ENCODE results near the gene BCAS1. TPM values are rescaled to one million over a fixed set of nuclear protein-coding genes. Genes with fewer than 3 reads are reported as not detected.
"Not testable (repeated sequence)": the region's sequence is repeated elsewhere in the genome, so short reads cannot be mapped to it uniquely, and the experiment has no call there.

Gene BCAS1
- polyA plus RNA-seq, 1 donor, result 3.6 TPM

DNA sequence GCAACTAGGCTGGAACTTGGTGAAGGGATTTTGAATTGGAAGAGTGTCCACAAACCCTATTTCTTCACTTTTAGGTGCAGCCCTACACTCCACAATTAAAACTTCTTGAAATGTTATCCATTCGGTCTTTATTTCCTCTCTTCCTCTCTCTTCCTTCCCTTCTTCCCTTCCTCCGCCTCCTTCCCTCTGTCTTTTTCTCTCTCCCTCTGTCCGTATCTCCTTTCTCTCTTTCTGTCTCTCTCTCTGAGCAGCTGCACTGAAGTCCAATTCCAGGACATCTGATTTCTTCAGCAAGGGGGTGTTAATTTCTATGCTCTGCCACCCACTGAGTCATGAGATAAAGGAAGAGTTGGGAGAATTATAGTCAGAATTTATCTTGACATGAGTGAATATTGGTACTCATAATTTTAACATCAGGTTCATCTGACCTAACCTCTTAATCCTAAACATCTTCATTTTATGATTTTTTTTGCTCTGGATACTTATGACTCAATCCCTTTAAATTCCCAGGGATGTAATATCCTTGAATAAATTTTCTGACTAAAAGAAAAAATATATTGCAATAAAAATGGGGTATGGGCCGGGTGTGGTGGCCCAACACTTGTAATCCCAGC is 84.2 kb downstream of the BCAS1 start:
- no peak for DNase-seq (ENCODE audit: low read depth)

DNA sequence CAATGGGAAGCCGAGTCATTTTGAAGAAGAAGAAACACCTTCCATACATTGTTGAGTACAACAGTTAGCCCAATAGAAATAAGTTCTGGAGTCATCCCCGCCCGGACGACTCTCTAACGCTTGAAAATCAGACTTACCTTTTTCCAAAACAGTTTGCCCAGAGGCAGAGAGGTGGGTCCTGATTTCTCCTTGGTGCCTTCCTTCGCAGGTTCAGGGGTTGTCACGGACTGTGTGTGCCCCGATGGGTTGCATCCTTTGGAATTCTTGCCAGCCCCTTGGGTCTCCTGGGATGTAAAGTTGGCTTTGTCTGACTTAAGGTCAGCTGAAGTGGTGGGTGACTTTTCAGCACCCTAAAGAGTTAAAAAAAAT is 85.3 kb downstream of the BCAS1 start:
- no peak for DNase-seq (ENCODE audit: low read depth)

DNA sequence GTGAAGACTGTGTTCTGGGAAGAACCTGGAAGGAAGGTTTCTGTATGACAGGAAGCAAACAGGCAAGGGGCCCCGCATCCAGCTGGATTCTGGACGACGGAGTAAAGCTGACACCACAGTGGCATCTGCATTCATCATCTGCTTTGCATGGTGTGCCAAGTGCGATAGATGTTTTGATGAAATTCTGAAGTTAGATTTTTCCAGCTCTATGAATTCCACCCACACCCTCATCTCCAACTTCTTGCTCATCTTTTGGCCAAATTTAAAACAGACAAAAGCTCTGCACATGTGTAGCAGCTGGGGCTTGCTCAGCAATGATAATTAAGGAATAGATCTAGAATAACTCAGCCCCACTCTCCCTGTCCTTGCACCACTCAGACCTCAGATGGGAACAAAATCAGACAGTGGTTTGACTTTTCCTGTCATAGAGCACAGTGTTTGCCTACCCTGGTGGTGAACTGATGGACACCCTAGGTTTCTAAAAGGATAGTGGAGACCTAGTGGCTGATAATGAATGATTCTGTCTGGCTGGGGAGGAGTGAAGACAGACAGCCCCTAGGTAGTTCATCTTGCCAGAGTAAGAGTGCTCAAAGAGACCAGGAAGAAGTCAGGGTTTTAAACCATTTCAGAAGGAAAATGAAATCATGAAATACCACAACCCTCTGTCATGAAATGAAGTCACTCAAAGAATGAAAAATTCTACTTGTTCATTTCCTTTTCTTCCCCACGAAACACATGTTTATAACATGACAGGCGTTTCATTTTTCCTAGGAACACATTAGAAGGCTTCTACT is 85.8 kb downstream of the BCAS1 start:
- no peak for DNase-seq (ENCODE audit: low read depth)

DNA sequence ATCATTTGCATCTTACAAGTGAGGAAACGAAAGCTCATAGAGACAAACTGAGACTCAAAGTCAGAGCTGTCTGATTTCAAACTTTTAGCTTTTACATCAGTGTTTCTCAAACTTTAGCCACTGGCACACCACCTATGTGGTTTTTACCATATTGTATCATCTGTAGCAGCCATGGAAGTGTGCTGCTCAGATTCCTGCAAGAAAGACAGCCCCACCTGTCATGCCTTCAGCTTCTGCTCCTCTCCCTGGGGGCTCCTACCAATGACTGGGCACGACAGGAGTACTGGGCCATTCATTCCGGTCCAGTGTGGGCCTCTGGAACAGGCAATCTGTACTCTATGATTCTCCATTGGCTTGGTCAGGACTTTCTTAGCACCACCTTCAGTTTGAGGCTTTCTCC is 87.0 kb downstream of the BCAS1 start:
- DNase-seq (ENCODE audit: low read depth), result no peak

DNA sequence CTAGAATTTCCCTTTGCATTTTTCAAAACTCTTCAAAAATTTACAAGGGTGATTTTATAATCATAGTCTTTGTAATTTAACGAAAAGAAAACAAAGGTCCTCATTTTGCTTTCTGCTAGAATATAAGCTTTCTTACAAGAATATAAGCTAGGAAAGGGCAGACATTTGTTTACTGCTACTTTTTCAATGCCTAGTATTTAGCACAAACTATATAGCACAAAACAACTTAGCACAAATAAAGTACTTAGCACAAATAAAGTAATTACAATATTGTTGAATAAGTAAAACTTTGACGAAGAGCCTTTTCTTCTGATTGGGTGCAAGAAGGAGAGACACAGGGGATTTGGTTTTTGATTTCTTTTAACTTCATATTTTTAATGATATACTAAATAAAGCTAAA is 87.8 kb downstream of the BCAS1 start:
- no peak for DNase-seq (ENCODE audit: low read depth)

DNA sequence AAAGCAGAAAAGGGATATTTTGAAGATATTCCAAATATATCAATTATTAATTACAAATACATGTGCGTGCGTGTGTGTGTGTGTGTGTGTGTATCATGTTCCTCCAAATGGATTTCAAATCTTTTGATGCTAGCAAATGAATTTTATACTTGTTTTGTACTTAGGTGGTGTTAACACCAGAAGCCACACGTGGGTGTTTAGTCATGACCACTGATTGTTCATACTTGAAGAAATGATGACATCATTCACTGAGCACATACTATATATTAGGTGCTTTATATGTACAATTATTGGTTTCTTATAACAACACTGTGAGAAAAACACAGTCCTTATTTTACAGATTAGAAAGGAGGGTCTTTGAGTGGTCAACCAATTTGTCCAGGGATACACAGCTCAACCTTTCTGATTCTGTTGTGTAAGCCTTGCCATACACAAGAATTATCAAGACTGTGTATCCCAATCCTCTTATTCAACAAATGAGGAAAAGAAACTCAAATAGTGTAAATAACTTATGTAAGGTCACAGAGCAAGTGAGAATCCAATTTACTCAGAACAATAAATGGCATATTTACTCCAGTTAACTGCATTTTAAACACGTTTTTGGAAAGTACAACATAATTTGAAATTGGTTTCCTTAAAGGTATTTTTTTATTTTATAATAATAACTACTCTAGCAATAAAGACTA is 88.5 kb downstream of the BCAS1 start:
- no peak for DNase-seq (ENCODE audit: low read depth)

DNA sequence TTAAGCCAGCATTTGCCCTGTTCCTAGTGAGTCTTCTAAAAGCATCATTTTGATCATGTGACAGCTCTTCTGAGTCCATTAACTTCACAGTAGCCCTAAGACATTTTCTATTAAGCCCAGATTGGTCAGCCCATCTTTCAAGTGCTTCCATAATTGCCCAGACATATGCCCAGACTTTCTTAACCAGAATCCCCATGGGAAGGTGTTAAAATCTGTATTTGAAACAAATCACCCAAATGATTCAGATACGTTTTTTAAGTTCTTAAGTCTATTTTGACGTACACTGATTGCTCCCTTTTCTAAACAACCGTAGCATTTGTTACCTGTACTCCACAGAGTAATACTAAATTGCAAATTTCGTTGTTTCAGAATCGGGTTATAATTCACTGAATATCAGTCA is 89.3 kb downstream of the BCAS1 start:
- DNase-seq (ENCODE audit: low read depth), result no peak

DNA sequence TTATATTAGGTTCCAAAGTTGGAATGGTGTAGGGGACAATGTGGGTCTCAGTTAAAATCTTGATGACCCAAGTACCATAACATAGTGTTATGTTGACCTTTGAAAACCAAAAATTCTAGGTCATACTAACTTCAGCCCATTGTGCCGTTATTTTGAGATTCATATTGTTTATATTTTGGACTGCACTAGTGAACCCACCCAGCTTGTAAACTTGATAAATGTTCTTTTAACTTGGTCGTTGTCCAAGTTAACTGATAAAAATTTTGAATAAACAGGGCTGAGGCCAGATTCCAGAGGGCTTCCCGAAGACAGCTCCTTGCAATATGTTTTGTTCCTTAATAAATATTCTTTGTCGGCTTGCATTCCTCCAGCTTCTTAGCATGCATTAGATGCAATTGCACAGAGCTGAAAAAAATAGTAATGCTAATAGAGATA is 90.3 kb downstream of the BCAS1 start:
- DNase-seq (ENCODE audit: low read depth), result no peak

DNA sequence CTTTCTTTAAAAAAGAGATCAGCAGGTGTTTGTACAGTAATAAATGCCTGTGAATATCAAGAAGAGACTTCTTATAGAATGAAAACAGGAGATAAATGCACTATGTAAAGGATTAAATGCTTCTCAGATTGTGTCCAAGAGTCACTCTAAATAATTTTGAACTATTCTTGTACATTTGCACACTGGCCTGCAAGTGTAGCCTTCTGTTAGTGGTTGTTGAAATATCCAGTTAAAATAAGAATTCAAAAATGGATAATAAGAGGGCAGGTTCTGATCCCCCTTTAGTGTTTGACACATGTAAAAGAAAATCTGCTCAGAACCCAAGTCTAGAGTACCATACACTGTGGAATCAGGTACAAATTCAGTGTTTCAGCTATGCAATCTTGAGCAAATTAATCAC is 91.9 kb downstream of the BCAS1 start:
- DNase-seq (ENCODE audit: low read depth), result no peak

DNA sequence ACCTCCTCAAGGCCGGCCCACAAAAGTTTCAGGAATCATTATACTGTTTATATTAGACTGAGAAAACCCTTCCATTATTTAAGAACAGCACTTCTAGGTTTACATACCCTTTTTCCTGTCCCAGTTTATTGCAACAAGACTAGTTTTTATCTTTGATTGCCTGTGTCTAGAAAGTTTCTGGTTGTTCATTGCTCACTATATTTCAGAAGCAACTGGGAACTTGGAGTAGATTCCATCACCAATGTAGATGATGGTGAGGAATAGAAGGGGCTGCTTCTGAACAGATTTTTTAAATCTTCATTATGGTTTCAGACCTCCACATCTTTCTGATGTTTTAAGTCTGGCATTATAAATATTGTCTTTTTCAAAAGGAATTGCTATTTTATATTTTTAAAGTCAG is 93.0 kb downstream of the BCAS1 start:
- DNase-seq (ENCODE audit: low read depth), result no peak

DNA sequence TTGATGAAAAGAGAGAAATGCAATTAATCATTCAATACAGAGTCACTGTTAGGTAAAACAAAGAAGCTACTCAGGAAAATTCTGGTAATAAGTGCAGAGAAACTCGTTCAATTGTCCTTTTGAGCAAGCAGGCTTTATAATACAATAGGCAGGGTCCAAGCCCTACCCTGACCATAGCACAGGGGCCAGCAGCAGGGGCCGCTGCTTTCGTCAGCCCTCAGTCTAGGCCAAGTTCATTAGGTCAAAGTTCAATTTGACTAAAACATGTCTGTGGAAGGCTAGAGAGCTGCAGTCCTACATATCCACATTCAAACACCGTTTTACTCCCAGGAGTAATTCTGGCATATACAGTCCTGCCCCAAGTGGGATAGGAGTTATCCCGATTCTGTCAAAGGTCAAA is 94.6 kb downstream of the BCAS1 start:
- no peak for DNase-seq (ENCODE audit: low read depth)

DNA sequence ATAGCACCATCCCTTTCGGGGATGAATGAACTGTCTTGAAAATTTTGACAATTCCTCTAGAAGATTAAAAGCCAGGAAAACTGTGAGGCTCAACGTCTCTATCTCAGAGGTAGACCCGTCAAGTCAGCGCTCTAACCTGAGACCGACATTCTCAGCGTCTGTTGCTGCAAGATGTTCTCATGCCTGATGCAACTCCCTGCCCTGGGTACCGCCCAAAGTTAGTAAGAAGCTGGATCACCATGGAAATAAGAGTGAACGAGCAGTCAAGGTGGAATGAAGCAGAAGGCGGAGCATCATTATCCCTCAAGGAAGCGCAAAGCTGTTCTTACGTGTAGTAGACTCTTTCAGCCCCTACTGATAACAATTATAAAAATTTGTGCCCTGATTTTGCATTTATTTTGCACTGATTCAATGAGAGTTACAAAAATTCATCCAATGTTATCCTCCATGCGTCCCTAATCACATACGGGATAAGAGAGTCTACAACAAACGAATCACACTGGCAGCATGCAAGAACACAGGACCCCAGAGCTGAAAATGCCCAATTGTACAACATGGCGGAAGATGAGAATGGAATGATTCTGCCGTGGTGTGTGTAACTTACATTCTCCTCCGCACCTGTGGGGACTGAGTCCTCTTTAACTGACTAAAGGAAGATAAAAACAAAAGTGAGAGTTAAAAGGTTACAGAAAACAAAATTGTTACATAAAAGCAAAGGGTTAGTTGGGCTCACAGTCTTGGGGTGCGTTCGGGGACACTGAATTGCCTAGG is 95.4 kb downstream of the BCAS1 start:
- no peak for DNase-seq (ENCODE audit: low read depth)

DNA sequence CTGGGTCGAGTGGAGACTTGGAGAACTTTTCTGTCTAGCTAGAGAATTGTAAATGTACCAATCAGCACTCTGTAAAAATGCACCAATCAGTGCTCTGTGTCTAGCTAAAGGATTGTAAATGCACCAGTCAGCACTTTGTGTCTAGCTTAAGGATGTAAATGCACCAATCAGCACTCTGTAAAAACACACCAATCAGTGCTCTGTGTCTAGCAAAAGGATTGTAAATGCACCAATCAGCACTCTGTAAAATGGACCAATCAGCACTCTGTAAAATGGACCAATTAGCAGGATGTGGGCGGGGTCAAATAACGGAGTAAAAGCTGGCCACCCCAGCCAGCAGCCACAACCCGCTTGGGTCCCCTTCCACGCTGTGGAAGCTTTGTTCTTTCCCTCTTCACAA is 96.5 kb downstream of the BCAS1 start:
- DNase-seq (ENCODE audit: low read depth), result not testable (repeated sequence)

DNA sequence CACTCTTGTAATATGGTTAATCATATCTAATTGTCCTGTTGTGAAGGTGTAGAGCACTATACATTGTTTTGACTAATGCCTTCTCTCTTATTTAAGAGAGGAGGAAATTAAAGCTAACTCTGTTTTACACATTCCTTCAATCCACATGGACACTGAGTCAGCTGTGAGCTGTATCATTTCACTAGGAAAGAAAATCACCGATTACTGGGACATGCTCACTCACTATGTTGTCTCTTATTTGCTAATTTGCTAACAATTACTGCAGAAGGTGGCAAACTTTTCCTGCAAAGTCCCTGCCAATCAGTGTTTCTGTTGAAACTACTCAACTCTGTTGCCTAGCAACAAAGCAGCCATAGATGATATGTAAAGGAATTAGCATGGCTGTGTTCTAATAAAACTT is 98.2 kb downstream of the BCAS1 start:
- no peak for DNase-seq (ENCODE audit: low read depth)

DNA sequence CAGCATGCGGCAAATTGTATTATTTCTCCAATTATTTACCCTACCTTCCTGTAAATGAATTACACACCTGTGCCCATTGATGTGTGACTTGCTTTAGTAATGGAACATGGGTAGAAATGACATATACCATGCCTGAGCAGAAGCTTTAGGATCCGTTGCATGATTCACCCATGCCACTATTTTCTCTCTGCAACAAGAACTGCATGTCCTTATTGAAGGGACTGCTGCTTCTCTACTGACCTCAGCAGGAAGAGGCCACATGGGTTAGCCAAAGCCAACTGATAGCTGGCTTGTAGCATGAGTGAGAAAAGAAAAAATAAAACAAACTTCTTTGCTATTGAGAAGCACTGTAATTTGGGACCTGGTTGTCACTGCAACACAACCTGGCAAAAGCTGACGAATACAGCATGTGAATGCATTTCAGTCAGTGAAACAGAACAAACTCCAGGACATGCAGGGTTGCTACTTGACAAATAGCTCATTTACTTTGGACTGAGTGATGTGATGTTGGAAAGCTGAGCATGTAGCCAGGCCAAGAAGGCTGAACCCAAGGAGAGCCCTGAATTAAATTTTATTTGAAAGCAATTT is 99.2 kb downstream of the BCAS1 start:
- no peak for DNase-seq (ENCODE audit: low read depth)

DNA sequence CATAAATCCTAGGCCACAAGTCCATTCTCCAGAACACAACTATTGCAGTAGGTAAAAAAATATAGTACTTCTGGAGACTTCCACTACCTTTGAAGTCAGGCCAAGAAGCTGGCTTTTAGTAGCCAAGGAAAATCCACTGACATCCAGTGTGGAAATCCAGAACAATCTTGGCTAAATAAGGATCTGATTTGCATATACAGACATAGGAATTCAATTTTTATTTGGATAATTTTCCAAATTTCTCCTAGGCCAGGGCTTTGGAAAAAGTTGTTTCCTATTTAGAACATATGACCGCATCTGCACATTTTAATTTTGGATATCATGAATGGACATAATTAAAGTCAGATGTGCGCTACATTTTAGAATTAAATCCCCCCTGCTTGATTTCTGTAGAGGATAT is 100.2 kb downstream of the BCAS1 start:
- DNase-seq (ENCODE audit: low read depth), result no peak

DNA sequence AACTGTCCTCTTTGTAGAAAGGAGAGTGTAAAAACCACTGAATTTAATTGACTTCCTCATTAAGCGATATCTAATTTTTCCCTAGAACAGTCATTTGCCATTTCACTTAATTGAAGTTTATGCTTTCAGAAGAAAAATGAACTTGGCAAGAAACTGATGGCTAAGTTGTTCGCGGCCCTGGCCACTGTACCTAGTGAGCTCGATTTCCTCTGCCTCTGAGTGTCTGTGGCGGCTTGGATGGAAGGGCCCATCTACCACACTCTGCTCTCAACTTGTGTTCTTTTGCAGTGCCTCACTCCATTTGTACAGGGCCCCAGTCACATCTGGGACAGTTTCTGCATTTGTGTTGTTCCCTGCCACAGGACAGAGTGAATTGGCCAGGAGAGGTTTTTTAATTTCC is 102.9 kb downstream of the BCAS1 start:
- no peak for DNase-seq (ENCODE audit: low read depth)

DNA sequence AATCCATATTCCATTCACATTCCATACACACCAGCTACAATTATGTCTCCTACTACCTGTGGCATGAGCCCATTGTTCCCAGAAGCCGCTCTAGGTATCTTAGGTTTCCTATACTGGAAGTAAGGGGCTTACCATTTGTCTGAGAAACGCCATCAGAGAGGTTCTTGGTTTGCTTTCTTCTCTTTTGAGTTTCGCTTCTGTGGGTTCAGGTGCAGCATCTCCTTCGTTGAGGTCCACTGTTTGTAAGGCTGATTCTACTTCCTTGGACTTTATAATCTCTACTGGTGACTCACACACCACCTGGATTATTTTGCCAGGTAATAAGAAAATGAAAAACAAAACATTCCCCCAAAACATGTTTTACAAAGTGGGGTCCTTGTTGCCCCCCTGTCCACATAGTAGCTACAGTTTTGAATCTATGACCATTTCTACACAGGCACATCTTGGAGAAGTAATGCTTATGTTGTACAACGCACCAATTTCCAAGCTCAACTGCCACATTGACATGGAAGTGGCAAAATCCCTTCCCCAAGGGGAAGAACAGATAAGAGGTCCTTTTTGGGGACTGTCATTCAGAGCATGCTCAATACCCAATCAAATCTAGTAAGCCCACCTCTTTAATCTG is 103.5 kb downstream of the BCAS1 start:
- DNase-seq (ENCODE audit: low read depth), result no peak

DNA sequence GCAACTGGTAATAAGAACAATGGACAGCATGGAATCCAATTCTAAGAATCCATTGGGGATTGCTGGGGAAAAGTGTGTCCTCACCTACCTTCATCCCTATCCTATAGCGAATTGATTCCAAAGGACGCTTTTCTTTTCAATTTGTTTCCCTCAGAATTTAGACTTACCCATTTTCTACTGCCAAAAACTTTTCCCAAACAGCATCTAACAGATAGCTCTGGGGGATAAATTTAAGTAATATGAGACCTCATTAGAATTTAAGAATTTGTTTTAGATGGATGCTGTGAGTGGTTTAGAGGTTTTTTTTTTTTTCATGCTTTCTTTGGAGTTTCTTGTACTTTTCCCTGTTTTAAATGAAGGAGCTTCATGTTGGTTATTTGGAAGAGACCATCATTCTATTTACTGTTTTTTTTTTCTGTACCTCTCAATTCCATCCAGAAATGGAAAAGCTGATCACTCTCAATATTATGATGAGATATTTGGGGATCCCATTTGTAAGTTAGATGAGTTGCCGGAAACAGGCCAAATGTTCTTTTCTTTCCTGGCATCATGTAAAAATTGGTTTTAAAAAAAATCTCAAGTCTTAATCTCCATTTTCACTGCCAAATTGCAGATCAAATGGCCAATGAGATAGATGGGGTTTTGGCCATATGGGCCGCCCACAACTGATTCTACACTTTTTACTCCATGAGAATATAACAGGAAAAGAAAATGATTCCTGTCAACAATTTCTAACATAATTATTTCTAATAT is 105.7 kb downstream of the BCAS1 start:
- DNase-seq (ENCODE audit: low read depth), result no peak

DNA sequence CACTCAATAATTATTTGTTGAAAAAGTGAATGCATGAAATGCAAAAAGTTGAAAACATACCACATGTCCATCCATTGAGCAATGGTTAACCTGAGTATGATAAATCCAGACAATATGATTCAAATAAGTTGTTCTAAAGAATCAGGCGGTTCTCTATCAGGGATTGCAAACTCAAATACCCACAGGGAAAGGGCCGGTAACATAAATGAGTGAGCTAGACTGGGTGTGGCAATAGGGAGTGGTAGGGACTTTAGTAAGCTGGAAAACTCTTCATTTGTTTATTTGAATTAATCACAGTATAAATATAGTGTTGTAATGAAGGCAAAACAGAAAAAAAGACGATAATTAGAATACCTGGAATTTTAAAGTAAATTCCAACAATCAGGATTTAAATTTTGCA is 106.3 kb downstream of the BCAS1 start:
- no peak for DNase-seq (ENCODE audit: low read depth)

DNA sequence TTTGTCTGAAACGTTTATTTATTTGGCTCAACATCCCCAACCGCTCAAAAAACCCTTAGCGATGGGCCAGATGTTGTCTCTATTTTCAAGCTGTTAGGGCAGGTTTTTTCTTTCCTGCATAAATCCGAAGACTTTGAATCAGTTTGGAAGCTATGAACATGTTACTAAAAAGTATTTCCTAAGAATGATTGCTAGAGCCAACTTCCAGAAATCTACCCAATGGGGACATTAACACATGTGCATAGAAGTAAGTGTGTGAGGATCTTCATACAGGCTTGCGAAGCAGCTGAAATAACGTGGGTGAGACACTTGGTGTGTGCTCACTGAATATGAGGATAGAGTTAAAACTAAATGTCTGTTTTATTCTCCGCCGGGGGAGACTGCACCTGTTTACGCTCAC is 106.8 kb downstream of the BCAS1 start:
- no peak for DNase-seq (ENCODE audit: low read depth)
